B cell (primary cell): ENCODE data around the gene STK40.

ENCODE experiments used
- CTCF ChIP-seq: fragments of 200-600 bp; IDR thresholded peaks from one replicate; pipeline ENCODE4 v1.8.0; 2022; ENCODE audit warnings: antibody characterized with exemption, mild to moderate bottlenecking
- EZH2 ChIP-seq: IDR thresholded peaks from 2 replicates; pipeline ENCODE4 v1.6.1; 2012; ENCODE audit warnings: borderline replicate concordance, low read depth, mild to moderate bottlenecking, moderate library complexity, low read length; ENCODE audit not compliant: insufficient read depth, poor library complexity, severe bottlenecking

GRCh38 chr1:36328088-36328480, 57.6 kb downstream of the STK40 start:
- TF ChIP-seq EZH2 (no peak), CTCF (no peak)
